CD4-positive, alpha-beta T cell treated with Interleukin-21 for 1 hour (primary cell): ENCODE data around the gene PDE2A.

Experiments used
- DNase-seq: peaks from one replicate; pipeline ENCODE4 v3.0.0-alpha.2; 2020

Gene PDE2A

DNA sequence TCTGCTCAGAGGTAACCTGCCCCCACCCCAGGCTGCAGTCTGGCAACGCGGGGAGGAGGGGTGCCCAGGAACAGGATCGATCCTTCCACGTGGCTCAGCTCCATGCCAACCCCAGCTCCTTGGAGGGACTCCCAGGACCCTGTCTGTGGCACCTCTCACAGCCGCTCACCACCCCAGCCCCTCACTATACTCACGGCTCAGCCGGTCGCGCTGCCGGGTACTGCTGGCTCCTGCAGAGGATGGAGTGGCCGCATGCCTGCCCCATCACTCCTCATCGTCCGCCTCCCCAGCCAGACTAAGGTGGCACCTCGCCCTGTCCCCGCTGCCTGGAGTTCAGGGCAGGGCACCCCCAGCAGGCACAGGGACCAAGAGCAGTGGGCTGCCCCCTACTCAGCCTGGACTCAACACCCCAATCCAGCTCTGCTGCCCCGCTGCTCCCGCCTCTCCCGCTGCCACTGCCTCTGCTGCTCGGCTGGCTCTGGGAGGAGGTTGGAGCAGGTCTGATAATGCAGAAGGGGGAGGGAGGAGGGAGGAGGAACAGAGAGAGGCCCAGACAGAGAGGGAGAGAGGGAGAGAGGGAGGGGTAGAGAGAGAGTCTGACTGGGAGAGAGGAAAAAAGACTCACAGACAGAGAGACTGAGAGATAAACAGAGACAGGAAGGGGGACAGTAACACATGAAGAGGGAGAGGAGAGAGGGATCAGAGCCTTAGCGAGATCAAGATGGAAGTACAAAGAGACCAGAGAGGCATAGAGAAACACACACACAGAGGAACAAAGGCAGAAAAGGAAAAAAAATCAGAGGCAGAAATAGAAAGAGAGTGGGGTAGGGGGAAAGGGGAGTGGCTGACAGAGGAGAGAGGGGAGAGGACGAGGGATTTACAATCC lies at the start of gene PDE2A:
PDE2A (minus strand) TSS at position 480 of the 886 bp plus-strand sequence; CDS start at position 265, 215 bp downstream.
- no peak for DNase-seq

DNA sequence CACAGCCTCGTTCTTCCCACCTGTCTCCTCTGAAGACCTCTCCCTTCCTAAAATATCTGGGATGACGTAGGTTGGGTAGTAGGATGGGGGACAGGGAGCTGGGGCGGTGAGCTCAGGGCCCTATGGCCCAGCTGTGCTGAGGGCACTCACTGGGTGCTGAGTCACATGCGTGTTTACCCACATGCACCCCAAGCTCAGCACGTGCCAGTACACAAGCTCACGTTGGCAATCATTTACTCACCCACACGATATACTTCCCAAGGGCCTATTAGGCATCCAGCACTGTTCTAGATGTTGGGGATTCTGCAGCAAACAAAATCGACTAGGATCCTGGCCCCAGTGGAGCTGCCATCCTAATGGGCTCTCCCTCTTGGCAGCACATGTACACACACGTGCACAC lies 49.3 kb upstream of the PDE2A start:
- no peak for DNase-seq

DNA sequence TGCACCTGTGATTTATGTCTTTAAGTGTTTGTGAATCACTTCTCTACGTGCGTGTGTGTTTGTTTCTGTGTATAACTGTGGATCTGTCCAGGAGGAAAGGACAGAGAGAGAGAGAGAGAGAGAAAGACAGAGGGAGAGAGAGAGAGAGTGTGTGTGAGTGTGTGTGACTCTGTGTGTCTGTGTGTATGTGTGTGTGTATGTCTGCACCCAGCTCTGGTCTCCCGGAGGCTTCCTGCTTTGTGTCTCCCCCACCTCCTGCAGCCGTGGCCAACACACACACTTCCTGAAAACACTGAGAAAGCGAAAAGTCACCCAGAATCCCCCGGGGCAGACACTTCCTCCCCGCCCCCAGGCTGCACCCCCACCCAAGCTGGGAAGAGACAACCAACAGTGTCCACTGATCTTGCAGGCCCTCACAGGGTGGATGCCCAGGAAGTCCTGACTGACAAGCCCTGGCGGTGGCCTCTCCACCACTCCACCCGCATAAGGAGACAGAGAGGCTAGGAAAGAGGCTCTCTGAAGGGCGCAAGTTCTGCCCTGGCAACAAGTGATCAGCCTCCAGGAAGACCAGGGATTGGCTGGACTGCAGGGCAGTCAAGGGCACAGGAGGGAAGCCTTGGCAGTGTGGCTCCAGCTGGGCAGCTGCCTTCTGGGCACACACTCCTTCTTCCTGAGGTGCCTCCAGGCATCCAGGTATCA lies 48.0 kb upstream of the PDE2A start:
- DNase-seq = peak; percentile 90

DNA sequence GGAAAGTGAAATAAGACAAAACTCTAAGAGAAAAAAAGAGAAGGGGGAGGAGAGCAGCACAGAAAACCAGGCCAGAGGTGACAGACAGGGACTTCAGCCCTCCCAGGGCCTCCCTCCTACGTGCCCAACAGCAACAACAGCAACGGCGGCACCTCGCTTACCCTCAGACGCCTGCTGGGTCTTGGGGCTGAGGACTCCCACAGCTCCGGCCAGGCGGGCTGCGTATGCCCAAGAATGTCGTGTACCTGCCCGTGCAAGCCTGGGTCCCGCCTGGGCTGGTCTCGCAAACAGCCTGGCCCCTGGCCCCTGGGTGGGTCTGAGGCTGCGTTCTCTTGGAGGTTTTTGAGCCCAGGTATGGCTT lies 47.4 kb upstream of the PDE2A start:
- DNase-seq = peak; percentile 45

DNA sequence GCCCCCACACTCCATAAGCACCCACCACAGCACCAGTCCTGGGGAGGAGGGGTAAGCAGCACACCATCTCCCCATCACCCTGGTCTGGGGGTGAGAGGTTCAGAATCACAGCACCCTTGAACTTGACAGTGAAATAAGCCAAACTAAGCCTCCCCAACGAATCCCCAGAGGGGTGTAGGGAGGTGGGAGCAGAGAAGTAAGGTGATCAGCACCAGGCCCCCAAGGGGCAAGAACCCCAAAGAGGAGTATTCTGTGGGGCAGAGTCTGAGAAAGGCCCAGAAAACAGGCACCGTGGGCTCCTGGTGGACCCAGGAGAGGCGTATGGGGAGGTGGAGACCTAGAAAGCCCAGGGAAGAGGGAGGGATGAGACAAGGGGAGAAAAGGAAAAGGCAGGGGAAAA lies 47.1 kb upstream of the PDE2A start:
- no peak for DNase-seq

GRCh38 chr11:72720784-72721183 lies 46.6 kb upstream of the PDE2A start:
- no peak for DNase-seq

GRCh38 chr11:72720047-72720446 lies 45.8 kb upstream of the PDE2A start:
- DNase-seq = no peak

DNA sequence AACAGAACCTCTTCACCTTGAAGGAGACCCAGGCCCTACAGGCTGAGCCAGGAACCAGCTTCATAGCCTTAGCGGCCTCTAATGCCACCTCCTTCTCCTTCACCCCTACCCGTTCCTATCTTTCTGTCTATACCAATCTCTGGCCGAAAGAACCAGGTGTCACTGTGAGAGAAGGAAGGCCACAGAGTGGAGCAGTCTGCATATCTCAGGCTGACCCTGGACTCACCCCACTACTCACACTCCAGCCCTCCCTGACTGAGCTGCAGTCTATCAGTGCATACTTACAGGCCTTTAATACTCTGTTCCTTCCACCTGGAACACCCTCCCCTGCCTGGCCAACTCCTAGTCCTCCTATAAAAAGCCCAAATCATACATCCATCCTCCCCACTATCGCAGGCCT lies 45.3 kb upstream of the PDE2A start:
- DNase-seq = no peak

DNA sequence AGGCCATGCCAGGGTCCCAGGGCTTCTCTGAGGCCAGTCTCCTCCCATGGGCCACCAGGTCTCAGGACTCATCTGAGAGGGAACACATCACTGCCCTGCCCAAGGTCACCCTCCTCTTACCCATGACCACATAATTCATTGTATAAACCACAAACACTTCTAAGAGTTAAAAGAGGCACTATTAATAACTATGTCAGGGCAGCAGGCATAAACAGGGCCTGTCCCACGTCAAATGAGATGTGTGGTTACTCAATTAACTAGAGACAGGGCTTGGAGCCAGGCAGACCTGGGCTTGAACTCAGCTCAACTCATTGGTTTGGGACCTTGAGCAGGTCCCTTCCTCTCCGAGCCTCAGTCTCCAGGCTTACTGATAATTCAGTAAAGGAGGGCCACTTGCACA lies 44.9 kb upstream of the PDE2A start:
- DNase-seq = no peak

GRCh38 chr11:72718101-72718501 lies 43.9 kb upstream of the PDE2A start:
- no peak for DNase-seq

DNA sequence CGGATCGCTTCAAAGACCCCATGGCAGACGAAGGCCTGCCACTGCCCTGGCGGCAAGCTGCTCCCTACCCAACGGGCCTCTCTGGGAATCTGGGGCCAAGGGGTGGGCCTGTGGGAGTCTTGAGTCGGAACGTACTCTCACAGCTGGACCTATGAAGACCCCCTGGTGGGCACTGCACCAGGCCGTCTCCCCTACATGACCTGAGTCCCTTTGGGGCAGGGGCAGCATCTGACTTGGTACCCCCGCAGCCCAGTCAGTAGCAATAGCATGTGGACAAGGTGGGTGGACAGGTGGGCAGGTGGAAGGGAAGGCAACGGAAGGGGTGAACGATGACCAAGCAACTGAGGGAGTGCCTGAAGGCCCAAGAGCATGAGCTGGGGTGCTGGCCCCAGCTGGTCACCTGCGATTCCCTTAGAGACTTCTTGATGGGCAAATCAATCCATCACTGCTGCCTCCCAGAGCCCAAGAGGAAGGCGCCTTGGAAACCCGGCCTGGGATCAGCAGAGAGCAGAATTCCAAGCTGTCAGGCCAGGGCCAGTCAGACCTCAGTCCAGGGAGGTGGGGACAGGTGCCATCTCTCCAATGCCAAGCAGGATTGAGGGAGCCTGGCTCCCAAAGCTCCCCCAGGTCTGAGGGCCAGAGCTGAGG lies 42.7 kb upstream of the PDE2A start:
- no peak for DNase-seq

DNA sequence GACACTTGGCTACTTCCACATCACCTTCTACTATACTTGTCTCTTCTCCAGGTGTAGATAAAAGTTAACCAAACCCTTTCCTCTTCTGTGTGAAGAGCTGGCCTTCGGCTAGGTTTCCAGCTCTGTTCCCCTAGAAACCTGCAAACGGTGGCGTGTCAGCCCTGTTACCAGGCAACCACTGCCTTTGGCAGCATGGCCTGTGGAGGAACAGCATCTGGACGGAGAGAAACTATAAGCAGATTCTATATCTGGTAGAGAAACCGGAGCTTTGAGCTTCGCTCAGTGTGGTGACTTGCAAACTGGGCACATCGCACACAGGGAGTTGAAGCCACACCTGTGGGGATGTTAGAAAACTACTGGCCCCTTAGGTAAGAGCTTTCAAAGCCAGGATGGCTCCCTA lies 42.1 kb upstream of the PDE2A start:
- no peak for DNase-seq

- DNase-seq = no peak
Observed at GRCh38 chr11:72712841-72713240, 38.6 kb upstream of the PDE2A start.

DNA sequence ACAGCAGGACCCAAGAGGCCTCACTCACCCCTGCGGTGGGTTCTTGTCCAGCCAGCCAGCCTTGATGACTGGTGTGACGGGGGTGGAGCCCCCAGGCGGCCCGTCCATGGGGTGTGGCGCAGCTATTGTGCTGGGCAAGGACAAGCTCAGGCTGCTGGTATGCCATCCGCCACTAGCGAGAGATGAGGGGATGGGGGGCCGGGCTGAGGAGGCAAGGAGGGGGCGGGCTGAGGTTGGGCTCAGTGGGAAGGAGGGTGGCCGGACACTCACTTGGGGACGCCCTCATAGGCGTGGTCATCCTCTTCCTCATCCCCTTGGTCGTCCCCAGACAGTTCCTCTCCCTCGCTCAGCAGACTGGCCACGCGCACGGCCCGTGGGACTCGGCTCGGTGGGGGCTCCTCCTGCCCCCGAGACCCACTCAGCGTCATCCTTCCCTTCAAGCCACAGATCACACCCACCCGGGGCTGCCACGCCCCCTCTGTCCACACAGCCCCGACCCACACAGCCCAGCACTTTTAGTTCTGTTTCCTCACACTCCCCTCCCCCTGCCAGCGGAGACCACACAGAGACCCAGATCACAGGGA lies 38.0 kb upstream of the PDE2A start:
- DNase-seq = no peak

DNA sequence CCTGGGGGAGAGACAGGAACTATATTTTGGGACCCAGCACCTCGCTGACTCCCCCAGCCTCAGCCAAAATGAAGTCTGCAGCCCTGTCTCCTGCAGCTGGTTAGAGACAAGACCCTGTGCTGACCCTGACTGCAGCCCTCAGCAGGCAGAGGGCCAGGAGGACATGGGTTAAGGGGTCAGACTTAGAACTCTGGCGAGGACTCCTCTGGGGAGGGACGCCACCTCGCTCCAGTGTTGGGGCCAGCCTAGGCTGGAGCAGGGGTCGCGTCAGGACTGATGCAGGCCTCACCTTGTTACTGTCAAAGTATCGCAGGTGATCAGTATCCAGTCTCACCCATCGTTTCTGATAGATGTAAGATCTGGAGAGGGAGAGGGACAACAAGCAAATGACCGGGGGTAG lies 36.9 kb upstream of the PDE2A start:
- no peak for DNase-seq

DNA sequence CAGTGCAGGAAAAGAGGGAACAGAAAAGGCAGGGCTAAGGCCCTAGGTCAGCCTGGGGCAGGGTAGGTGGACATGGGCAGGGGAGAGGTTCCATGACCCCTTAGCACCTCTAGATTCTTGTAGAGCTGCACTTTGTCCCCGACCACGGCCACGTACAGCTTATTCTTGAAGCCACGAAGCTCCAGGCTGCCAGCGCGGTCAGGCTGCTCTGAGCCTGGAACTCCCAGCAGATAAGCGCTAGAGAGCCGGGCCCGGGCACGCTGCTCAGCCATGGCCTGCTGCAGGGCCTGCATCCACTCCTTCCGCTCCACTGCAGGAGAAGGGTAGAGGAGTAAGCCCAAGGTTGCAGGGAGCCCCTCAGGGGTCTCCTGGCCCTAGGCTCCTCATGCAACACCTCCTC lies 36.1 kb upstream of the PDE2A start:
- DNase-seq = no peak

- DNase-seq = no peak
Observed at GRCh38 chr11:72709478-72710238, 35.4 kb upstream of the PDE2A start.

- no peak for DNase-seq
Observed at GRCh38 chr11:72707032-72707431, 32.8 kb upstream of the PDE2A start.

- DNase-seq = no peak
Observed at GRCh38 chr11:72706579-72706978, 32.4 kb upstream of the PDE2A start.

DNA sequence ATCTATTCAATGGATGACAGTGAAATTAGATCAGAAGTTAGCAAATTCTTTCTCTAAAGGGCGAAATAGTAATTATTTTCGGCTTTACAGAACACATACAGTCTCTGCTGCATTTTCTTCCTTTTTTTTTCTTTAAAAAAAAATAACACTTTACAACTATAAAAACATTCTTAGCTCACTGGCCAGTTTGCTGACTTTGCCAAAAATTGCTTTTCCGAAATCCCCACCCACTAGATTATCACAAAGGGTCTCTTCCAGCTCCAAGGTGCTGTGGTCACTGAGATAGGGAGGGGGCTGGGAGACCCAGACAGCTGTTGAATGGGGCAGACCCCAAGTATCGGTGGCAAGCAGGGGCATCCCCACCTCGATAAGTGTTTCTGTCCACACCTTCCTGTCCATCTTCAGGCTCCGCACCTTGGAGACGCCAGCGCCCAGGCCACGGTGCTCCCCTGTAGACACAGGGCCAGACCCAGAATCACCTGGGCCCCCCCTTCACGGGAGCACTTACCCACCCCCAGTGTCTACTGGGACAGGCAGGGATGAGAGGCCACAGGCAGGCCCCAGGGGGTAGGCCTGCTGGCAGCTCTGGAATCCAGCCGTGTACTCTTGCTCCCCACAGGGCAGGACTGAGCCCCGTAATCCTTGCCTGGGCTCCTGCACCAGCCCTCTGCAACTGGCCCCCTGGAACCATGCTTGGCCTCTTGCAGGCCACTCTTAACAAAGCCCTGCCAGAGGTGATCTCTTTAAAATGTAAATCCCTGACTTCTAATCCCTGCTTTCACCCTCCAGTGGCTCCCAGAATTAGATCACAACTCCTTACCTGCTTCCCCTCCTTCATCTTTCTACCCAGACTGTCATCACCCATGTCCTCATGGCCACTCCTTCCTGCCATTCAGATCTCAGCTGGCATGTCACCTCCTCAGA lies 31.5 kb upstream of the PDE2A start:
- DNase-seq = no peak

DNA sequence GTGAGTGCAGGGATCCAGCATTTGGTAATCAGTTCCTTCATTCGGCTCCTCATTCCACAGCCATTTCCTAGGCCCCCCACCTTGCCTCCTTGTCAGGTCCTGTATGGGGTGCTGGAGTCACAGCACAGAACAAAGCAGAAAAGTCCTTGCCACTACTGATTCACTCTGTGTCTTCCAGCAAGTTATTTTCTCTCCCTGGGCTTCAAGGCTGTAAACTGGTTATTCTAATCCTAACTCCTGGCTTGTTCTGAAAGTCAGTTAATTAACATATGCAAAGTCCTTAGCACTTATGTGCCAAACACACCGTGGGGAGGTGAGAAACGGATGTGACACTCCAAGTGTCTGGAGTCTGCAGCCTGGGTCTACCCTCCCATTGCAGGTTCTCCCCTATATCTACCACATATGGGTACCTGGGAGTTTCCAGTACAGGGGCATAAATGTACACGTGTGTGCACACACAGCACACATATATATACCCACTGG lies 30.6 kb upstream of the PDE2A start:
- no peak for DNase-seq
